DOHH2 (cell line): ENCODE results near the gene EIF4B.

Experiments used
- EZH2phosphoT487 ChIP-seq: fragments of 200-600 bp; sonication (generic); IDR thresholded peaks from 2 replicates; pipeline ENCODE4 v1.6.1; 2017; ENCODE audit warnings: borderline replicate concordance, mild to moderate bottlenecking, antibody characterized with exemption, low read length, moderate library complexity, mixed read lengths
- TF ChIP-seq, protein P1 (sequence below): fragments of 200-600 bp; sonication (generic); IDR thresholded peaks from one replicate; pipeline ENCODE4 v1.5.1; 2014; ENCODE audit warnings: antibody characterized with exemption, mild to moderate bottlenecking, low read depth, low read length; ENCODE audit not compliant: poor library complexity, severe bottlenecking

DNA sequence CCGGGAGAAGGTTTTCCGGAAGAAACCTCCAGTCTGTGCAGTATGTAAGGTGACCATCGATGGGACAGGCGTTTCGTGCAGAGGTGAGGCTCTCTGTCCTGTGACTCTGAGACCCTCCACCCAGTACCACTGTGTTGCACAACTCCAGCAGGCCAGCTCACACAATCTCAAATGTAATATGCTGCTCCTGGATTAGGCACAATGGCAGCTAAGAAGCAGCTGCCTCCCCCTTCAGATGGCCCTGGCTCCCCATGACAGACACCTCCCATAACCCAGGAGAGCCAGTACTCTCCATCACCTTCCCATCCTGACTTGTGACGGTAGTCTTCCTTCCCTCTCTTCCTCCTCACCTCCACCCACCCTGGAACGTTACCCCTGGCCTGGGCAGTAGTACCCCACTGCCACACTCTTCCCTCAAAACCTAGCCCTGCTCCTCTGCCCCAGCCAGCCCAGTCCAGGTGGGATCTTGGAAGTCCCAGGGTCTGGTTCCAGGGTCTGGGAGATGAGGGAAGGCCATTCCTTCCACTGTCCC, 45.7 kb downstream of the EIF4B start:
- TF ChIP-seq, protein P1, sequence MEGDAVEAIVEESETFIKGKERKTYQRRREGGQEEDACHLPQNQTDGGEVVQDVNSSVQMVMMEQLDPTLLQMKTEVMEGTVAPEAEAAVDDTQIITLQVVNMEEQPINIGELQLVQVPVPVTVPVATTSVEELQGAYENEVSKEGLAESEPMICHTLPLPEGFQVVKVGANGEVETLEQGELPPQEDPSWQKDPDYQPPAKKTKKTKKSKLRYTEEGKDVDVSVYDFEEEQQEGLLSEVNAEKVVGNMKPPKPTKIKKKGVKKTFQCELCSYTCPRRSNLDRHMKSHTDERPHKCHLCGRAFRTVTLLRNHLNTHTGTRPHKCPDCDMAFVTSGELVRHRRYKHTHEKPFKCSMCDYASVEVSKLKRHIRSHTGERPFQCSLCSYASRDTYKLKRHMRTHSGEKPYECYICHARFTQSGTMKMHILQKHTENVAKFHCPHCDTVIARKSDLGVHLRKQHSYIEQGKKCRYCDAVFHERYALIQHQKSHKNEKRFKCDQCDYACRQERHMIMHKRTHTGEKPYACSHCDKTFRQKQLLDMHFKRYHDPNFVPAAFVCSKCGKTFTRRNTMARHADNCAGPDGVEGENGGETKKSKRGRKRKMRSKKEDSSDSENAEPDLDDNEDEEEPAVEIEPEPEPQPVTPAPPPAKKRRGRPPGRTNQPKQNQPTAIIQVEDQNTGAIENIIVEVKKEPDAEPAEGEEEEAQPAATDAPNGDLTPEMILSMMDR = no peak
- no peak for TF ChIP-seq EZH2phosphoT487
